Smooth muscle cell (in vitro differentiated cells): ENCODE results near the gene EFHC2. TPM values are rescaled to one million over a fixed set of nuclear protein-coding genes. Genes with fewer than 3 reads are reported as not detected.
A peak's percentile ranks its signal among the peaks of the same experiment; 100 is the strongest.

Source experiments
- DNase-seq: peaks from one replicate; lab custom pipeline; 2025; ENCODE audit not compliant: unreplicated experiment; lab: John Stamatoyannopoulos, UW
- H2AFZ ChIP-seq: fragments of 200-600 bp; sonication (generic); 2 replicates; pipeline ENCODE4 v1.6.0; 2016; ENCODE audit warnings: antibody characterized with exemption, low read depth, mild to moderate bottlenecking
- H3F3A ChIP-seq: fragments of 200-600 bp; sonication (generic); 2 replicates; pipeline ENCODE4 v1.6.0; 2017; ENCODE audit warnings: antibody characterized with exemption, low read depth
- H3K27ac ChIP-seq: fragments of 200-600 bp; sonication (generic); 2 replicates; pipeline ENCODE4 v1.5.1; 2016; ENCODE audit warnings: low read depth, mild to moderate bottlenecking
- H3K27me3 ChIP-seq: fragments of 200-600 bp; sonication (generic); 2 replicates; pipeline ENCODE4 v1.6.1; 2016; ENCODE audit warnings: low read depth, mild to moderate bottlenecking
- H3K36me3 ChIP-seq: fragments of 200-600 bp; sonication (generic); 2 replicates; pipeline ENCODE4 v1.5.1; 2016; ENCODE audit warnings: low read depth
- H3K4me1 ChIP-seq: fragments of 200-600 bp; sonication (generic); 2 replicates; pipeline ENCODE4 v1.5.1; 2016; ENCODE audit warnings: low read depth
- H3K4me2 ChIP-seq: fragments of 200-600 bp; sonication (generic); 2 replicates; pipeline ENCODE4 v1.6.0; 2016; ENCODE audit warnings: mild to moderate bottlenecking
- H3K4me3 ChIP-seq: fragments of 200-600 bp; sonication (generic); 2 replicates; pipeline ENCODE4 v1.5.1; 2016; ENCODE audit warnings: mild to moderate bottlenecking
- H3K79me2 ChIP-seq: fragments of 200-600 bp; sonication (generic); 2 replicates; pipeline ENCODE4 v1.6.0; 2016; ENCODE audit warnings: low read depth, mild to moderate bottlenecking
- H3K9ac ChIP-seq: fragments of 200-600 bp; sonication (generic); 2 replicates; pipeline ENCODE4 v1.6.0; 2016; ENCODE audit warnings: low read depth
- H3K9me3 ChIP-seq: fragments of 200-600 bp; sonication (generic); replicated peaks from 2 replicates; pipeline ENCODE4 v1.5.1; 2016; ENCODE audit warnings: low read depth
- H4K20me1 ChIP-seq: fragments of 200-600 bp; sonication (generic); 2 replicates; pipeline ENCODE4 v1.6.0; 2016; ENCODE audit warnings: low read depth
- WGBS: methylation state at CpG from one replicate; pipeline ENCODE4 v1.1.7; 2016; ENCODE audit warnings: low lambda C conversion rate; 5-methylcytosine and 5-hydroxymethylcytosine counted together
- polyA plus RNA-seq: library from polyadenylated mRNA; unstranded; fragments of >200 nt; fragmentation: Nextera tagmentation; extraction: Ambion mirVana; gene quantifications from 2 replicates; pipeline ENCODE4 v1.2.1, GENCODE V29; 2016
- total RNA-seq: library from RNA; depleted of rRNA; stranded (reverse); fragments of >200 nt; gene quantifications from 2 replicates; pipeline ENCODE4 v1.2.3, GENCODE V29; 2014
- TF ChIP-seq, protein P1 (sequence below): fragments of 200-600 bp; sonication (generic); IDR thresholded peaks from 2 replicates; pipeline ENCODE4 v1.5.1; 2017; ENCODE audit warnings: borderline replicate concordance, mild to moderate bottlenecking, antibody characterized with exemption; ENCODE audit not compliant: insufficient read depth, poor library complexity, severe bottlenecking

The EFHC2 gene
- total and polyA plus RNA-seq, 2 experiments from 2014 or later, result 2.3 to 3.5 TPM

DNA sequence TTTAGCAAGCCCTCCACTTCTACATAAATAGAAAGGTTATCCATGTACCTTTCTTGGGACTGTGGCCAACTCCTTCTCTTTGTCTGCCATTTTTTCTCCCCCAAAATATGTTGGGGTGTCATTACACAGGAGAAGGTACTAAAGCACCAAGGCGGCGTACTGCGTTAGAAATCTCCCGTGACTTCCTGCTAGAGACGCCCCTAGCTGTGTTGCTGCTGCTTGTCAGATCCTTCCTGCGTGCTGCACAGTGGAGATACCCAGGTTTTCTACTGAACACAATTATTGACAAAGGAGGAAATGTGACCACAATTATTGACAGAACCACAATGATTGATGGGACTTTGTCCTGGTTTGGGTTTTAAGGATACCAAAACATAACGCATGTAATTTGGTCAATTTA, 97.7 kb downstream of the EFHC2 start:
- Histone ChIP-seq H3K9me3 (no peaks in the 10 kb centered on the region), H3K27me3 (no peaks in the 10 kb centered on the region), H2AFZ (no peak overlapping the region), H3K4me2 (no peak overlapping the region), H3K27ac (no peak overlapping the region), H3K79me2 (no peaks in the 10 kb centered on the region), H3K9ac (no peak overlapping the region), H3K4me1 (peaks cover 4% of the 10 kb centered on the region), H3K36me3 (no peaks in the 10 kb centered on the region), H4K20me1 (no peaks in the 10 kb centered on the region), H3F3A (no peaks in the 10 kb centered on the region), H3K4me3 (no peak overlapping the region)
- DNase-seq, result no peak
- 91% methylated on average over 7 of the region's 7 CpGs for WGBS
- TF ChIP-seq, protein P1, sequence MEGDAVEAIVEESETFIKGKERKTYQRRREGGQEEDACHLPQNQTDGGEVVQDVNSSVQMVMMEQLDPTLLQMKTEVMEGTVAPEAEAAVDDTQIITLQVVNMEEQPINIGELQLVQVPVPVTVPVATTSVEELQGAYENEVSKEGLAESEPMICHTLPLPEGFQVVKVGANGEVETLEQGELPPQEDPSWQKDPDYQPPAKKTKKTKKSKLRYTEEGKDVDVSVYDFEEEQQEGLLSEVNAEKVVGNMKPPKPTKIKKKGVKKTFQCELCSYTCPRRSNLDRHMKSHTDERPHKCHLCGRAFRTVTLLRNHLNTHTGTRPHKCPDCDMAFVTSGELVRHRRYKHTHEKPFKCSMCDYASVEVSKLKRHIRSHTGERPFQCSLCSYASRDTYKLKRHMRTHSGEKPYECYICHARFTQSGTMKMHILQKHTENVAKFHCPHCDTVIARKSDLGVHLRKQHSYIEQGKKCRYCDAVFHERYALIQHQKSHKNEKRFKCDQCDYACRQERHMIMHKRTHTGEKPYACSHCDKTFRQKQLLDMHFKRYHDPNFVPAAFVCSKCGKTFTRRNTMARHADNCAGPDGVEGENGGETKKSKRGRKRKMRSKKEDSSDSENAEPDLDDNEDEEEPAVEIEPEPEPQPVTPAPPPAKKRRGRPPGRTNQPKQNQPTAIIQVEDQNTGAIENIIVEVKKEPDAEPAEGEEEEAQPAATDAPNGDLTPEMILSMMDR, result no peak

DNA sequence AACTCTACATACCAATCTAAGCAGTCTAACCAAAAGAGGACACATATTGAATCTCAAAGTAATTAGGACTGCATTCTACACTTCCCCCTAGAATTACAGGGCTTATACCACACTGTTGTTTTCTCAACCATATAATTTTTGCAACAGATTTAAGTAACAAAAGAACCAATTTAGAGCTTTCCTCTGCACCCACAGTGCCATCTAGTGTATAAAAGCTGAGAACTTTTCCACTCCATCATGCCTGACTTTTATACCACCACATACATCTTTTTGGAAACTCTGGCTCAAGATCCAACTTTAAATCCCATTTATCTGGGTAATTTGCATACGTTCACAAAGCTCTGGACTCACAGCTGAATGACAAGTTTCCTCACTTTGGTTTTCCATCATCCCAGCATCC, 99.5 kb downstream of the EFHC2 start:
- H4K20me1 ChIP-seq, result no peaks in the 10 kb centered on the region
- 5% methylated on average over 1 of the region's 1 CpG for WGBS
- H3F3A ChIP-seq, result no peaks in the 10 kb centered on the region
- H3K9ac ChIP-seq, result no peak overlapping the region
- no peak for DNase-seq
- H2AFZ ChIP-seq, result no peak overlapping the region
- no peaks in the 10 kb centered on the region for H3K36me3 ChIP-seq
- TF ChIP-seq, protein P1, result peak; percentile 55
- no peak overlapping the region for H3K27ac ChIP-seq
- H3K79me2 ChIP-seq, result no peaks in the 10 kb centered on the region
- H3K4me2 ChIP-seq, result no peak overlapping the region
- no peaks in the 10 kb centered on the region for H3K9me3 ChIP-seq
- H3K4me3 ChIP-seq, result no peak overlapping the region
- no peaks in the 10 kb centered on the region for H3K27me3 ChIP-seq
- H3K4me1 ChIP-seq, result peaks cover 4% of the 10 kb centered on the region

DNA sequence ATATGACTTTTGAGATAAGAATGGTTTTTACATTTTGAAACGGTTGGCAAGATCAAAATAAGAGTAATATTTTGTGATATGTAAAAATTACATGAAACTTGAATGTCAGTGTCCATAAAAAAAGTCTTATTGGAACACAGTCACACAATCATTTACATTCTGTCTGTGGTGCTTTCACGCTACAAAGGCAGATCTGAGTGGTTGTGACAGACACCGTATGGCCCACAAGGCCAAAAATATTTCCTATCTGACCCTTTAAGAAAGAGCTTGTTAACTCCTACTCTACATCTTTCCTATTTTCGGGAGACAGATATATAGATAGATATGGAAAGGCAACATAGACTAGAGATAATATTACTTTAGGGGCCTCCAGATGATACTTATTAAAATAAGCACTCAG, 101.9 kb downstream of the EFHC2 start:
- TF ChIP-seq, protein P1, result no peak
- WGBS, result 68% methylated on average over 4 of the region's 4 CpGs
- Histone ChIP-seq H2AFZ (no peak overlapping the region), H4K20me1 (no peaks in the 10 kb centered on the region), H3K27ac (no peak overlapping the region), H3K4me2 (no peak overlapping the region), H3K36me3 (no peaks in the 10 kb centered on the region), H3K79me2 (no peaks in the 10 kb centered on the region), H3K4me1 (peaks cover 4% of the 10 kb centered on the region), H3K9me3 (no peaks in the 10 kb centered on the region), H3F3A (no peaks in the 10 kb centered on the region), H3K4me3 (no peak overlapping the region), H3K27me3 (no peaks in the 10 kb centered on the region), H3K9ac (no peak overlapping the region)
- no peak for DNase-seq

DNA sequence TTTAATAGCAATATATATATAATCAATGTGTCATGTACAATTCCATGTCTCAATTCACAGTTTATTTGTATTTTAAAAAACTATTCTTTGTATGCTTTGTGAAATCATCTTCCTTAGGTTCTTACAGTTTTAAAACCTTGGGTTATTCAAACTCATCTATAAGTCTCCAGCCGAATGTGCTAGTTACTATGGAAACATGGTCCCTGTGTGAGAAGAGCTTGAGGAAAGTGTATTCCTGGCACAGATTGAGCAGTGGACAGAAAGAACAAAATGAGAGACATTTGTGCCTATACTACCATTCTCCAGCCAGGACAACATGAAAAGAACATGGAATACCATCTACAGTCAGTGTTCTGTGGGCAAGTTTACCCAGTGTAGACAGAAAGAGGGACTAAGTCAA, 103.4 kb downstream of the EFHC2 start:
- Histone ChIP-seq H3K9me3 (no peaks in the 10 kb centered on the region), H3K4me2 (no peak overlapping the region), H3K27me3 (no peaks in the 10 kb centered on the region), H3K4me1 (peaks cover 4% of the 10 kb centered on the region), H3F3A (no peaks in the 10 kb centered on the region), H3K9ac (no peak overlapping the region), H3K79me2 (no peaks in the 10 kb centered on the region), H4K20me1 (no peaks in the 10 kb centered on the region), H3K4me3 (no peak overlapping the region), H2AFZ (no peak overlapping the region), H3K36me3 (no peaks in the 10 kb centered on the region), H3K27ac (no peak overlapping the region)
- TF ChIP-seq, protein P1, result no peak
- WGBS, result 78% methylated on average over 1 of the region's 1 CpG
- no peak for DNase-seq
